ENCODE results near the gene MBD5. TPM values are rescaled to one million over a fixed set of nuclear protein-coding genes. Genes with fewer than 3 reads are reported as not detected.

MBD5 gene
- total and polyA plus RNA-seq, 2 experiments from 2014 or later: 12.1 to 23.4 TPM

GRCh38 chr2:148555622-148556294, 534.9 kb downstream of the MBD5 start:
- H3K36me3 ChIP-seq (ENCODE audit: low read depth): no peaks in the 10 kb centered on the region
- H3K9me2 ChIP-seq (ENCODE audit: insufficient read depth): no peaks in the 10 kb centered on the region
- no peaks in the 10 kb centered on the region for H3K4me1 ChIP-seq (ENCODE audit: insufficient read depth)
- no peak overlapping the region for H3K4me3 ChIP-seq
- no peaks in the 10 kb centered on the region for H3F3A ChIP-seq (ENCODE audit: insufficient read depth)
- H4K20me1 ChIP-seq (ENCODE audit: insufficient read depth): no peaks in the 10 kb centered on the region
- H3K9me3 ChIP-seq (ENCODE audit: low read depth): no peaks in the 10 kb centered on the region
- in situ Hi-C loops (cut with MboI): no loop called here
- no peak for DNase-seq
- WGBS, 2 experiments (ENCODE audit: low coverage in 1 of 2, low lambda C conversion rate in 2 of 2, missing lambda C conversion rate in 2 of 2): 41 to 45% methylated on average over 6 of the region's 6 CpGs
- H3K79me2 ChIP-seq (ENCODE audit: insufficient read depth): no peaks in the 10 kb centered on the region
- H3K27ac ChIP-seq: no peak overlapping the region
- H3K4me2 ChIP-seq (ENCODE audit: unreplicated experiment): no peak overlapping the region
- TF ChIP-seq EZH2 (IDR thresholded peaks at IDR 0.05; ENCODE audit: insufficient read depth, poor library complexity, severe bottlenecking): no peak
- no peak for TF ChIP-seq EZH2phosphoT487 (IDR thresholded peaks at IDR 0.05; ENCODE audit: insufficient read depth, low read depth)
- no peaks in the 10 kb centered on the region for H3K27me3 ChIP-seq (replicated peaks; ENCODE audit: insufficient read depth)
- H3K9ac ChIP-seq: no peak overlapping the region
- no peak overlapping the region for H2AFZ ChIP-seq

DNA sequence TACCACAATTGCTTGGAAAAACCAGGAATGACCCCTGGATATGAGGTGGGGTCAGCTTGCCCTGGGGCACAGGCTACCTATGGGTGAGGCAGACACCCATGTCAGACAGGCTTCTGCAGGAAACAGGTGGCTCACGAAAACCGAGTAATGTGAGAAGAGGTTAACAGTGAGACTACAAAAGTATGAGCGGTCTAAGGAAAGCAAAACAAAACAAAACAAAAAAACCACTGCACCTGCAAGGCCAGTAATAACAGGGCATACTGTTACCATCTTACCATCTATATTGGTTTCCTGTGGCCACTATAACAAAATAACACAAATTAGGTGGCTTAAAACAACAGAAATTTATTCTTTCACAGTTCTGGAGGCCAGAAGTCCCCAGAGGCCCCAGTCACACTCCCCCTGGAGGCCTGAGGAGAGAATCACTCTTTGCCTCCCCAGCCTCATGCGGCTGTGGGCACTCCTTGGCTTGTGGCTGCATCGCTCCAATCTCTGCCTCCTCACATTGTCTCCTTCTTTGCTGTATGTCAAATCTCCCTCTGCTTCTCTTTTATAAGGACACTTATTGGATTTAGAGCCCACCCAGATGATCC, 537.0 kb downstream of the MBD5 start:
- H3K4me1 ChIP-seq (ENCODE audit: insufficient read depth): no peaks in the 10 kb centered on the region
- H3K4me2 ChIP-seq (ENCODE audit: unreplicated experiment): no peak overlapping the region
- no peaks in the 10 kb centered on the region for H3K79me2 ChIP-seq (ENCODE audit: insufficient read depth)
- no peak overlapping the region for H3K27ac ChIP-seq
- H3K27me3 ChIP-seq (replicated peaks; ENCODE audit: insufficient read depth): no peaks in the 10 kb centered on the region
- H3K36me3 ChIP-seq (ENCODE audit: low read depth): no peaks in the 10 kb centered on the region
- no peak for TF ChIP-seq EZH2 (IDR thresholded peaks at IDR 0.05; ENCODE audit: insufficient read depth, poor library complexity, severe bottlenecking)
- TF ChIP-seq EZH2phosphoT487 (IDR thresholded peaks at IDR 0.05; ENCODE audit: insufficient read depth, low read depth): no peak
- H2AFZ ChIP-seq: no peak overlapping the region
- no peaks in the 10 kb centered on the region for H3F3A ChIP-seq (ENCODE audit: insufficient read depth)
- no peaks in the 10 kb centered on the region for H3K9me2 ChIP-seq (ENCODE audit: insufficient read depth)
- DNase-seq: no peak
- H3K4me3 ChIP-seq: no peak overlapping the region
- WGBS, 2 experiments (ENCODE audit: low coverage in 1 of 2, low lambda C conversion rate in 2 of 2, missing lambda C conversion rate in 2 of 2): 59 to 60% methylated on average over 5 of the region's 5 CpGs
- H3K9ac ChIP-seq: no peak overlapping the region
- in situ Hi-C loops (cut with MboI): no loop called here
- no peaks in the 10 kb centered on the region for H4K20me1 ChIP-seq (ENCODE audit: insufficient read depth)
- H3K9me3 ChIP-seq (ENCODE audit: low read depth): no peaks in the 10 kb centered on the region

DNA sequence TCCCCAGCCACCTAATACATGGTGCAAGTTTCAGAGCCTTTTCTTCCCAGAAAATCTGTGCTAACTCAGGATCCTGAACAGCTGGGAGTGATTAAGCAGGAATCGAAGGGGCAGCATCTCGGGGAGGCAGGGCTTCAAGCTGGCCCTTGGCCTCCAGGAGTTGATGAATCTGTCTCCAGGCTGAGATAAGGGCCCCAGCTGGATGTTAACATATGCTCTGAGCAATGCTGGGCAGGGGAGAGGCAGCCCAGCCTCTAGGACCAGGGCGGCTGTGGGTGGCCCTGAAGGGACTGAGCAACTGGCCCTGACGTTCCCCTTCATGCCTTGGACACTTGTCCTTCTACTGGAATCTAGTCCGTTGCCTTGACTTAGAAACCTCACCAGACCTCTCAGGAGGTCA, 539.6 kb downstream of the MBD5 start:
- Histone ChIP-seq H3K4me2 (ENCODE audit: unreplicated experiment) (no peak overlapping the region), H3K79me2 (ENCODE audit: insufficient read depth) (no peaks in the 10 kb centered on the region), H4K20me1 (ENCODE audit: insufficient read depth) (no peaks in the 10 kb centered on the region), H3K4me1 (ENCODE audit: insufficient read depth) (no peaks in the 10 kb centered on the region), H3K9me2 (ENCODE audit: insufficient read depth) (no peaks in the 10 kb centered on the region), H3K36me3 (ENCODE audit: low read depth) (no peaks in the 10 kb centered on the region), H3F3A (ENCODE audit: insufficient read depth) (no peaks in the 10 kb centered on the region), H3K9me3 (ENCODE audit: low read depth) (no peaks in the 10 kb centered on the region), H2AFZ (no peak overlapping the region), H3K9ac (no peak overlapping the region), H3K27ac (no peak overlapping the region), H3K4me3 (no peak overlapping the region), H3K27me3 (replicated peaks; ENCODE audit: insufficient read depth) (no peaks in the 10 kb centered on the region)
- no peak for TF ChIP-seq EZH2phosphoT487 (IDR thresholded peaks at IDR 0.05; ENCODE audit: insufficient read depth, low read depth)
- no peak for TF ChIP-seq EZH2 (IDR thresholded peaks at IDR 0.05; ENCODE audit: insufficient read depth, poor library complexity, severe bottlenecking)
- WGBS, 2 experiments (ENCODE audit: low coverage in 1 of 2, low lambda C conversion rate in 2 of 2, missing lambda C conversion rate in 2 of 2): 36 to 40% methylated on average over 5 of the region's 5 CpGs
- no peak for DNase-seq
- in situ Hi-C loops (cut with MboI): no loop called here

- in situ Hi-C loops (cut with MboI): no loop called here
- DNase-seq: no peak
- Histone ChIP-seq H3K4me1 (ENCODE audit: insufficient read depth) (no peaks in the 10 kb centered on the region), H3K9ac (no peak overlapping the region), H3K27me3 (replicated peaks; ENCODE audit: insufficient read depth) (no peaks in the 10 kb centered on the region), H3K36me3 (ENCODE audit: low read depth) (no peaks in the 10 kb centered on the region), H3K4me3 (no peak overlapping the region), H3K9me2 (ENCODE audit: insufficient read depth) (no peaks in the 10 kb centered on the region), H4K20me1 (ENCODE audit: insufficient read depth) (no peaks in the 10 kb centered on the region), H3F3A (ENCODE audit: insufficient read depth) (no peaks in the 10 kb centered on the region), H3K9me3 (ENCODE audit: low read depth) (no peaks in the 10 kb centered on the region), H3K27ac (no peak overlapping the region), H2AFZ (no peak overlapping the region), H3K79me2 (ENCODE audit: insufficient read depth) (no peaks in the 10 kb centered on the region), H3K4me2 (ENCODE audit: unreplicated experiment) (no peak overlapping the region)
- 79 to 82% methylated on average over 14 of the region's 14 CpGs for WGBS, 2 experiments (ENCODE audit: low coverage in 1 of 2, low lambda C conversion rate in 2 of 2, missing lambda C conversion rate in 2 of 2)
- TF ChIP-seq EZH2 (IDR thresholded peaks at IDR 0.05; ENCODE audit: insufficient read depth, poor library complexity, severe bottlenecking) (no peak), EZH2phosphoT487 (IDR thresholded peaks at IDR 0.05; ENCODE audit: insufficient read depth, low read depth) (no peak)
These were observed 540.5 kb downstream of the MBD5 start for GRCh38 chr2:148561389-148561788.
